ENCODE data around the gene PRKAG3. TPM values are rescaled to one million over a fixed set of nuclear protein-coding genes. Genes with fewer than 3 reads are reported as not detected.
A peak's percentile ranks its signal among the peaks of the same experiment; 100 is the strongest.

Gene PRKAG3
- total RNA-seq, 2 experiments from 2014 or later, result not detected

GRCh38 chr2:218872645-218873358 is 41.2 kb upstream of the PRKAG3 start:
- CTCF ChIA-PET, result interaction anchor here (1.1 to 27.4 kb wide), 4 partner anchors 25 to 186 kb away, joined by 3 to 669 read pairs (median 5); no protein-coding TSS in a partner anchor
- Mint-ChIP-seq H3K27me3 (peaks cover 75% of the 10 kb centered on the region), H3K27ac (no peak overlapping the region), H3K36me3 (ENCODE audit: low read depth) (no peaks in the 10 kb centered on the region), H3K4me1 (peaks cover 11% of the 10 kb centered on the region), H3K9me3 (no peaks in the 10 kb centered on the region), H3K4me3 (no peak overlapping the region)
- DNase-seq, result no peak
- POLR2A ChIA-PET, result no interaction called here

GRCh38 chr2:218871345-218872302 is 40.0 kb upstream of the PRKAG3 start:
- H3K36me3 Mint-ChIP-seq (ENCODE audit: low read depth), result no peaks in the 10 kb centered on the region
- H3K9me3 Mint-ChIP-seq, result no peaks in the 10 kb centered on the region
- POLR2A ChIA-PET, result no interaction called here
- H3K4me1 Mint-ChIP-seq, result peaks cover 11% of the 10 kb centered on the region
- no peak overlapping the region for H3K27ac Mint-ChIP-seq
- no peak for DNase-seq
- CTCF ChIA-PET, result interaction anchor here (0.6 to 27.4 kb wide), 4 partner anchors 24 to 298 kb away, joined by 3 to 669 read pairs (median 5); no protein-coding TSS in a partner anchor
- peak overlapping the region; percentile 9 for H3K4me3 Mint-ChIP-seq
- H3K27me3 Mint-ChIP-seq, result peaks cover 75% of the 10 kb centered on the region

DNA sequence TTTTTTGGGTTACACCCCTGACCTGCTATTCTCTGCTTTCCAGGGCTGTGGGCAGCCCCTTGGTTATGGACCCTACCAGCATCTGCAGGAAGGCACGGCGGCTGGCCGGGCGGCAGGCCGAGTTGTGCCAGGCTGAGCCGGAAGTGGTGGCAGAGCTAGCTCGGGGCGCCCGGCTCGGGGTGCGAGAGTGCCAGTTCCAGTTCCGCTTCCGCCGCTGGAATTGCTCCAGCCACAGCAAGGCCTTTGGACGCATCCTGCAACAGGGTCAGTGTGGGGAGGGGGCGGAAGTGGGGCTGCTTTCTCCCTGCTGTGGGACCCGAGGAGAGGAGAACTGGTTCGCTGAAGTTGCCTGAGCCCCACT is 39.4 kb upstream of the PRKAG3 start:
- Mint-ChIP-seq H3K4me1 (peaks cover 11% of the 10 kb centered on the region), H3K27me3 (peaks cover 76% of the 10 kb centered on the region), H3K4me3 (no peak overlapping the region), H3K36me3 (ENCODE audit: low read depth) (no peaks in the 10 kb centered on the region), H3K27ac (no peak overlapping the region), H3K9me3 (no peaks in the 10 kb centered on the region)
- CTCF ChIA-PET, result interaction anchor here (0.6 to 27.4 kb wide), 2 partner anchors 28 to 298 kb away, joined by 3 to 669 read pairs; no protein-coding TSS in a partner anchor
- no peak for DNase-seq
- POLR2A ChIA-PET, result no interaction called here

- Mint-ChIP-seq H3K9me3 (no peaks in the 10 kb centered on the region), H3K27me3 (peaks cover 62% of the 10 kb centered on the region), H3K4me1 (peaks cover 11% of the 10 kb centered on the region), H3K36me3 (ENCODE audit: low read depth) (no peaks in the 10 kb centered on the region), H3K4me3 (no peak overlapping the region), H3K27ac (no peak overlapping the region)
- ChIA-PET CTCF (interaction anchor here (1.0 to 27.4 kb wide), 5 partner anchors 12 to 126 kb away, joined by 3 to 669 read pairs (median 6); partner anchors contain the start of gene WNT10A), POLR2A (no interaction called here)
- DNase-seq, result no peak
These were observed 37.5 kb upstream of the PRKAG3 start for GRCh38 chr2:218869064-218869463.

DNA sequence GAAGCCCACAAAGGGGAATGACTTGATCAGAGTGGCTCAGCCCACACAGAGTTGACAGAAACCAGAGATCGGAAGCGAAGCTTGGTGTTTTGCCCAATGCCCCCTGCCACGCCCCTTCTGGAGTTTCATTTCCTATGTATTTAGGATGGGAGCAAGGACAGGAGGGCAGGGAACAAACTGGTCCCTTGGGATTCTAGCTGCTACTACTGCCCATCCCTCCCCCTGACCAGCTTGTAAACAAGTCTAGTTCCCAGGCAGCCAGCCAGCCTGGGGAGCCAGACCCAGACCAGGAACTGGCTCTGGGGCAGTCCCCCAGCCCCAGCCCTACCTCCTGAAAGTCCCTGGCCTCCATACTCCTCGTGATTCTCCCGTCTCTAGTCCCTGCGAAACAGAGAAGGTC is 36.3 kb upstream of the PRKAG3 start:
- Mint-ChIP-seq H3K36me3 (ENCODE audit: low read depth) (no peaks in the 10 kb centered on the region), H3K4me1 (peaks cover 7% of the 10 kb centered on the region), H3K4me3 (no peak overlapping the region), H3K9me3 (no peaks in the 10 kb centered on the region), H3K27ac (no peak overlapping the region), H3K27me3 (peaks cover 68% of the 10 kb centered on the region)
- no peak for DNase-seq
- POLR2A ChIA-PET, result no interaction called here
- CTCF ChIA-PET, result interaction anchor here (0.9 to 27.4 kb wide), 4 partner anchors 9 to 127 kb away, joined by 3 to 669 read pairs (median 6); no protein-coding TSS in a partner anchor

DNA sequence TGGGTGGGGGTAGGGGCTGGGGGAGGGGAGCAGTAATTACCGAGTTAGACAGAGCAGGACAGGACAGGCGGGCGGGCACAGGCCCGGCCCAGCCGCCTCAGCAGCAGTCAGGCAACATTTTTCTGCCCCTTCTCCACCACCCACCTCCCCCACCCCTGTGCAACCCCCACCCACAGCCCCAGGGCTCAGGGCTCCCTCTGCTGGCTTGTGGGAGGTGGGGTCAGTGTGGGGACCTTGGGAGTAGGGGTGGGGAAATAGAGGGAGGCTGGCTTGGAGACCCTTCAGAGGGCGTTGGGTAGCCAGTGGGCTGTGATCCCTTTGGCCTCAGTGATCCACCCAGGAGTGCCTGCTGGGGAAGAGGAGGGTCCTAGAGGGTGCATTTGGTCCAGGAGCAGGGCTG is 34.4 kb upstream of the PRKAG3 start:
- Mint-ChIP-seq H3K27me3 (peaks cover 68% of the 10 kb centered on the region), H3K36me3 (ENCODE audit: low read depth) (no peaks in the 10 kb centered on the region), H3K27ac (no peak overlapping the region), H3K9me3 (no peaks in the 10 kb centered on the region), H3K4me3 (no peak overlapping the region), H3K4me1 (peaks cover 3% of the 10 kb centered on the region)
- ChIA-PET CTCF (interaction anchor here (1.0 kb wide), 1 partner anchor 32 kb away, joined by 3 read pairs; no protein-coding TSS in a partner anchor), POLR2A (no interaction called here)
- DNase-seq, result no peak

DNA sequence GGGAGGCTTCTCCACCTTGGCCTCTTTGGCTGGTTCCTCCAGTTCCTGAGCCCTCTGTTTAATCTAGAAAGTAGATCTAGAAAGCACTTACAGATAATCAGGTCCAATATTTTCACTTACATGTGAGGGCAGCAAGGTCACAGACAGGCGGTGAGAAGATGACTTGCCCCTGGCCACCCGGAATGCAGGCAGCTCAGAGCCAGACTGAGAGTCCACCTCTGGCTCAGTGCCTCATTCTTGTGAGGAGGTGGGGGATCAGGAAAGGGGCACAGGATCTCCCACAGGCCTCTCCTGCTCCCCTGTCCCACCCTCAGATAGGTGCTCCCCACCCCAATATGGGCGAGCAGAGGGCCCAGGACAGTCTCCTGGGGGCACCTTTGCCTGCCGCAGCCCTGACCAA is 33.8 kb upstream of the PRKAG3 start:
- Mint-ChIP-seq H3K27ac (no peak overlapping the region), H3K4me1 (peaks cover 5% of the 10 kb centered on the region), H3K36me3 (ENCODE audit: low read depth) (no peaks in the 10 kb centered on the region), H3K9me3 (no peaks in the 10 kb centered on the region), H3K4me3 (no peak overlapping the region), H3K27me3 (peaks cover 68% of the 10 kb centered on the region)
- no peak for DNase-seq
- ChIA-PET CTCF (interaction anchor here (1.1 kb wide), 1 partner anchor 15 kb away, joined by 3 read pairs; no protein-coding TSS in a partner anchor), POLR2A (no interaction called here)

- H3K27me3 Mint-ChIP-seq, result peaks cover 65% of the 10 kb centered on the region
- no peak overlapping the region for H3K4me3 Mint-ChIP-seq
- H3K4me1 Mint-ChIP-seq, result peaks cover 12% of the 10 kb centered on the region
- POLR2A ChIA-PET, result no interaction called here
- no peaks in the 10 kb centered on the region for H3K9me3 Mint-ChIP-seq
- H3K27ac Mint-ChIP-seq, result no peak overlapping the region
- DNase-seq, result no peak
- CTCF ChIA-PET, result interaction anchor here (0.8 to 3.3 kb wide), 5 partner anchors 9 to 432 kb away, joined by 3 to 11 read pairs (median 5); no protein-coding TSS in a partner anchor
- H3K36me3 Mint-ChIP-seq (ENCODE audit: low read depth), result no peaks in the 10 kb centered on the region
These were observed 31.5 kb upstream of the PRKAG3 start for GRCh38 chr2:218863021-218863520.

- no peaks in the 10 kb centered on the region for H3K9me3 Mint-ChIP-seq
These were observed 30.2 kb upstream of the PRKAG3 start for GRCh38 chr2:218861645-218862318.

GRCh38 chr2:218860950-218861381 is 29.4 kb upstream of the PRKAG3 start:
- no peak for DNase-seq
- peaks cover 12% of the 10 kb centered on the region for H3K4me1 Mint-ChIP-seq
- no peak overlapping the region for H3K4me3 Mint-ChIP-seq
- ChIA-PET CTCF (interaction anchor here (1.0 to 1.2 kb wide), 3 partner anchors 15 to 119 kb away, joined by 3 read pairs; no protein-coding TSS in a partner anchor), POLR2A (no interaction called here)
- peaks cover 72% of the 10 kb centered on the region for H3K27me3 Mint-ChIP-seq
- no peak overlapping the region for H3K27ac Mint-ChIP-seq
- no peaks in the 10 kb centered on the region for H3K9me3 Mint-ChIP-seq
- H3K36me3 Mint-ChIP-seq (ENCODE audit: low read depth), result peaks cover 2% of the 10 kb centered on the region

More at GRCh38 chr2:218861645-218862318, 30.2 kb upstream of the PRKAG3 start:
- Mint-ChIP-seq H3K27me3 (peaks cover 71% of the 10 kb centered on the region), H3K4me3 (no peak overlapping the region), H3K4me1 (peaks cover 12% of the 10 kb centered on the region), H3K27ac (no peak overlapping the region), H3K36me3 (ENCODE audit: low read depth) (no peaks in the 10 kb centered on the region)
- POLR2A ChIA-PET, result no interaction called here
- CTCF ChIA-PET, result interaction anchor here (3.3 kb wide), 1 partner anchor 15 kb away, joined by 11 read pairs; no protein-coding TSS in a partner anchor
- no peak for DNase-seq

GRCh38 chr2:218859988-218860831 is 28.6 kb upstream of the PRKAG3 start:
- Mint-ChIP-seq H3K36me3 (ENCODE audit: low read depth) (peaks cover 3% of the 10 kb centered on the region), H3K4me3 (peak overlapping the region; percentile 32), H3K27ac (no peak overlapping the region), H3K4me1 (peaks cover 12% of the 10 kb centered on the region), H3K9me3 (no peaks in the 10 kb centered on the region), H3K27me3 (peaks cover 79% of the 10 kb centered on the region)
- DNase-seq, result no peak
- POLR2A ChIA-PET, result no interaction called here
- CTCF ChIA-PET, result interaction anchor here (1.0 to 3.1 kb wide), 5 partner anchors 12 to 120 kb away, joined by 3 to 21 read pairs (median 3); no protein-coding TSS in a partner anchor
